Panc1 (cell line): Measurements from ENCODE around the gene KIAA0232.

ENCODE experiments used
- POLR2AphosphoS5 ChIP-seq: IDR thresholded peaks from 2 replicates; pipeline ENCODE4 v1.6.1; 2012; ENCODE audit warnings: mild to moderate bottlenecking, low read depth, low read length, moderate library complexity
- REST ChIP-seq, 2 experiments: IDR thresholded peaks; 2 replicates each; pipeline ENCODE4 v1.6.1; 2011 to 2012; ENCODE audit warnings: low read depth in 2 of 2, control low read depth in 1 of 2, low read length in 1 of 2, mild to moderate bottlenecking in 1 of 2, moderate library complexity in 1 of 2; ENCODE audit not compliant: insufficient read depth in 1 of 2
- SIN3A ChIP-seq: IDR thresholded peaks from 2 replicates; pipeline ENCODE4 v1.6.1; 2012; ENCODE audit warnings: low read depth, mild to moderate bottlenecking, low read length, moderate library complexity, borderline replicate concordance; ENCODE audit not compliant: insufficient read depth
- TF ChIP-seq, protein P1 (sequence below): fragments of 450-650 bp; IDR thresholded peaks from 2 replicates; pipeline ENCODE4 v1.5.1; 2017; ENCODE audit warnings: mild to moderate bottlenecking

DNA sequence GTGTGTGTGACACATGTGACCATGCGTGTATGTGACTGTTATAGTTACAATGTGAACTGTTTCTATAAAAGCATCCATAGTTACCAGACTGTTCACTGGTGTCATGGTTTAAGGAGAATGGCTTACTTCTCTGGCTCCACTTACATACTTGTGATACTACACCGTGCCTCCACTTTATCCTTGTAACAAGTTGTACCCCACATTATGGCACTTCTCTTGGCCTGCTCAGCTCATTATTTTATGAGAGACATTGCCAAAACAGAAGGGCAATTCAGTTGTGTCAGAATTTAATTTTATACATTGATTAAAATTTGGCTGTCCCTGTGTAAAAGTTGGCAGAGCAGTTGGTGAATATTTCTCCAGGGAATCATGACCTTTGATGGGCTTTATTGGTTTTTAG is 64.7 kb downstream of the KIAA0232 start:
- TF ChIP-seq REST (IDR thresholded peaks at IDR 0.05; ENCODE audit: insufficient read depth in 1 of 2, low read depth in 2 of 2, low read length in 1 of 2) (no peak), POLR2AphosphoS5 (no peak), SIN3A (no peak)
- TF ChIP-seq, protein P1, sequence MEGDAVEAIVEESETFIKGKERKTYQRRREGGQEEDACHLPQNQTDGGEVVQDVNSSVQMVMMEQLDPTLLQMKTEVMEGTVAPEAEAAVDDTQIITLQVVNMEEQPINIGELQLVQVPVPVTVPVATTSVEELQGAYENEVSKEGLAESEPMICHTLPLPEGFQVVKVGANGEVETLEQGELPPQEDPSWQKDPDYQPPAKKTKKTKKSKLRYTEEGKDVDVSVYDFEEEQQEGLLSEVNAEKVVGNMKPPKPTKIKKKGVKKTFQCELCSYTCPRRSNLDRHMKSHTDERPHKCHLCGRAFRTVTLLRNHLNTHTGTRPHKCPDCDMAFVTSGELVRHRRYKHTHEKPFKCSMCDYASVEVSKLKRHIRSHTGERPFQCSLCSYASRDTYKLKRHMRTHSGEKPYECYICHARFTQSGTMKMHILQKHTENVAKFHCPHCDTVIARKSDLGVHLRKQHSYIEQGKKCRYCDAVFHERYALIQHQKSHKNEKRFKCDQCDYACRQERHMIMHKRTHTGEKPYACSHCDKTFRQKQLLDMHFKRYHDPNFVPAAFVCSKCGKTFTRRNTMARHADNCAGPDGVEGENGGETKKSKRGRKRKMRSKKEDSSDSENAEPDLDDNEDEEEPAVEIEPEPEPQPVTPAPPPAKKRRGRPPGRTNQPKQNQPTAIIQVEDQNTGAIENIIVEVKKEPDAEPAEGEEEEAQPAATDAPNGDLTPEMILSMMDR = no peak
